Right renal pelvis (tissue), 4 donors: ENCODE data around the gene AP1S2. TPM values are rescaled to one million over a fixed set of nuclear protein-coding genes. Genes with fewer than 3 reads are reported as not detected.
"Not testable (repeated sequence)": the region's sequence is repeated elsewhere in the genome, so short reads cannot be mapped to it uniquely, and the experiment has no call there.

ENCODE experiments used
- DNase-seq, 4 donors: peaks; one replicate each; pipeline ENCODE4 v3.0.0-alpha.2; 2013; ENCODE audit warnings: low read depth in 4 of 4, low spot score in 3 of 4, missing footprints in 1 of 4
- polyA plus RNA-seq, 4 donors: library from polyadenylated mRNA; unstranded; fragments of 120-200 nt; gene quantifications; one replicate each; pipeline ENCODE4 v1.2.1, GENCODE V29; 2013; ENCODE audit not compliant: insufficient read length in 4 of 4

The AP1S2 gene
- polyA plus RNA-seq = 10 to 100 TPM; 46.6 to 63.7 (median 58.8) TPM

GRCh38 chrX:15854712-15855567 is at the start of gene AP1S2:
TSS of gene AP1S2 (minus strand) at chrX:15854813. CDS start at chrX:15852524, 2,289 bp downstream.
- peak; percentile 68 to 79 (median 76) for DNase-seq

GRCh38 chrX:15903186-15903681 is 48.6 kb upstream of the AP1S2 start:
- DNase-seq = no peak

GRCh38 chrX:15895334-15895733 is 40.7 kb upstream of the AP1S2 start:
- DNase-seq = no peak

GRCh38 chrX:15894724-15895123 is 40.1 kb upstream of the AP1S2 start:
- no peak for DNase-seq

GRCh38 chrX:15890463-15890862 is 35.9 kb upstream of the AP1S2 start:
- DNase-seq = no peak

GRCh38 chrX:15888062-15888461 is 33.4 kb upstream of the AP1S2 start:
- DNase-seq = no peak

GRCh38 chrX:15883540-15883863 is 28.9 kb upstream of the AP1S2 start:
- DNase-seq = no peak

GRCh38 chrX:15882704-15883539 is 28.3 kb upstream of the AP1S2 start:
- no peak for DNase-seq

GRCh38 chrX:15881381-15881897 is 26.8 kb upstream of the AP1S2 start:
- no peak for DNase-seq

GRCh38 chrX:15877914-15878313 is 23.3 kb upstream of the AP1S2 start:
- not testable (repeated sequence) for DNase-seq

GRCh38 chrX:15877380-15877779 is 22.8 kb upstream of the AP1S2 start:
- no peak for DNase-seq

GRCh38 chrX:15874672-15875071 is 20.1 kb upstream of the AP1S2 start:
- DNase-seq = no peak

- DNase-seq = no peak
Measured at GRCh38 chrX:15873566-15873965, 19.0 kb upstream of the AP1S2 start.

GRCh38 chrX:15870310-15870709 is 15.7 kb upstream of the AP1S2 start:
- DNase-seq = no peak

GRCh38 chrX:15869695-15870094 is 15.1 kb upstream of the AP1S2 start:
- no peak for DNase-seq

- no peak for DNase-seq
Measured at GRCh38 chrX:15866147-15866546, 11.5 kb upstream of the AP1S2 start.

- no peak for DNase-seq
Measured at GRCh38 chrX:15864629-15865028, 10.0 kb upstream of the AP1S2 start.

- no peak for DNase-seq
Measured at GRCh38 chrX:15864023-15864422, 9.4 kb upstream of the AP1S2 start.

GRCh38 chrX:15860921-15861320 is 6.3 kb upstream of the AP1S2 start:
- no peak for DNase-seq

- DNase-seq = no peak
Measured at GRCh38 chrX:15858051-15858450, 3.4 kb upstream of the AP1S2 start.

- no peak for DNase-seq
Measured at GRCh38 chrX:15856636-15857035, 2.0 kb upstream of the AP1S2 start.
